Astrocyte of the hippocampus (primary cell): ENCODE results near the gene HBS1L.

Source experiments
- DNase-seq: peaks from one replicate; pipeline ENCODE4 v3.0.0; 2011; ENCODE audit warnings: low read depth, low spot score

HBS1L gene

GRCh38 chr6:134950482-134950881 is 104.1 kb downstream of the HBS1L start:
- DNase-seq: no peak

- no peak for DNase-seq
Observed at GRCh38 chr6:134949927-134950326, 104.7 kb downstream of the HBS1L start, which contains the start of gene ALDH8A1. Gene ALDH8A1, minus strand, starts transcription at chr6:134950101. Its CDS starts 48 bp downstream, at chr6:134950053.

GRCh38 chr6:134948691-134949090 is 105.9 kb downstream of the HBS1L start:
- DNase-seq: no peak

GRCh38 chr6:134948142-134948541 is 106.5 kb downstream of the HBS1L start:
- DNase-seq: no peak

GRCh38 chr6:134945045-134945444 is 109.6 kb downstream of the HBS1L start:
- no peak for DNase-seq

GRCh38 chr6:134943522-134944111 is 111.0 kb downstream of the HBS1L start:
- no peak for DNase-seq

- peak; percentile 15 for DNase-seq
Observed at GRCh38 chr6:134938896-134939295, 115.7 kb downstream of the HBS1L start.

- DNase-seq: no peak
Observed at GRCh38 chr6:134937426-134937825, 117.2 kb downstream of the HBS1L start.

- DNase-seq: peak; percentile 84
Observed at GRCh38 chr6:134936931-134937330, 117.7 kb downstream of the HBS1L start.

- DNase-seq: no peak
Observed at GRCh38 chr6:134936476-134936875, 118.1 kb downstream of the HBS1L start.

- no peak for DNase-seq
Observed at GRCh38 chr6:134934793-134935485, 119.7 kb downstream of the HBS1L start.

GRCh38 chr6:134932535-134933470 is 121.8 kb downstream of the HBS1L start:
- DNase-seq: no peak

- no peak for DNase-seq
Observed at GRCh38 chr6:134932098-134932497, 122.5 kb downstream of the HBS1L start.

GRCh38 chr6:134930463-134930862 is 124.2 kb downstream of the HBS1L start:
- no peak for DNase-seq

GRCh38 chr6:134928151-134928900 is 126.3 kb downstream of the HBS1L start:
- no peak for DNase-seq

GRCh38 chr6:134925800-134926199 is 128.8 kb downstream of the HBS1L start:
- no peak for DNase-seq

- DNase-seq: no peak
Observed at GRCh38 chr6:134921721-134922261, 132.8 kb downstream of the HBS1L start.

- DNase-seq: no peak
Observed at GRCh38 chr6:134921276-134921675, 133.3 kb downstream of the HBS1L start.

GRCh38 chr6:134920422-134920821 is 134.2 kb downstream of the HBS1L start:
- DNase-seq: no peak

- DNase-seq: no peak
Observed at GRCh38 chr6:134918418-134918961, 136.1 kb downstream of the HBS1L start.

GRCh38 chr6:134911547-134911946 is 143.1 kb downstream of the HBS1L start:
- peak; percentile 73 for DNase-seq
